Neural cell (in vitro differentiated cells): Measurements from ENCODE around the gene CYB5A.

Source experiments
- EP300 ChIP-seq: fragments of 450-650 bp; conservative IDR thresholded peaks from 2 replicates; pipeline ENCODE4 v1.6.1; 2014; ENCODE audit warnings: antibody characterized with exemption, mild to moderate bottlenecking, moderate library complexity; ENCODE audit not compliant: poor library complexity, severe bottlenecking
- EZH2 ChIP-seq: fragments of 200-600, 300-800 bp; shearing (Covaris generic), sonication (generic); IDR thresholded peaks from 2 replicates; pipeline ENCODE4 v1.6.1; 2014; ENCODE audit warnings: antibody characterized with exemption, low read length, borderline replicate concordance, mild to moderate bottlenecking; ENCODE audit not compliant: insufficient read depth, poor library complexity, severe bottlenecking
- MXI1 ChIP-seq: fragments of 450-650 bp; conservative IDR thresholded peaks from 2 replicates; pipeline ENCODE4 v1.6.1; 2014; ENCODE audit warnings: antibody characterized with exemption, mild to moderate bottlenecking; ENCODE audit not compliant: poor library complexity, severe bottlenecking
- POLR2AphosphoS5 ChIP-seq: IDR thresholded peaks from 2 replicates; pipeline ENCODE4 v1.6.1; 2012
- RAD21 ChIP-seq: fragments of 450-650 bp; conservative IDR thresholded peaks from 2 replicates; pipeline ENCODE4 v1.6.1; 2014; ENCODE audit warnings: antibody characterized with exemption, mild to moderate bottlenecking, moderate library complexity
- SMC3 ChIP-seq: fragments of 450-650 bp; conservative IDR thresholded peaks from 2 replicates; pipeline ENCODE4 v1.6.1; 2014; ENCODE audit warnings: antibody characterized with exemption, mild to moderate bottlenecking, moderate library complexity; ENCODE audit not compliant: poor library complexity
- TAF1 ChIP-seq: IDR thresholded peaks from 2 replicates; pipeline ENCODE4 v1.6.1; 2012; ENCODE audit warnings: low read depth
- TF ChIP-seq, protein P1 (sequence below): fragments of 450-650 bp; IDR thresholded peaks from 2 replicates; pipeline ENCODE4 v1.5.1; 2014; ENCODE audit warnings: antibody characterized with exemption, mild to moderate bottlenecking, moderate library complexity; ENCODE audit not compliant: poor library complexity, severe bottlenecking
- TF ChIP-seq, protein P2 (sequence below): IDR thresholded peaks from 2 replicates; pipeline ENCODE4 v1.6.1; 2012; ENCODE audit warnings: borderline replicate concordance

DNA sequence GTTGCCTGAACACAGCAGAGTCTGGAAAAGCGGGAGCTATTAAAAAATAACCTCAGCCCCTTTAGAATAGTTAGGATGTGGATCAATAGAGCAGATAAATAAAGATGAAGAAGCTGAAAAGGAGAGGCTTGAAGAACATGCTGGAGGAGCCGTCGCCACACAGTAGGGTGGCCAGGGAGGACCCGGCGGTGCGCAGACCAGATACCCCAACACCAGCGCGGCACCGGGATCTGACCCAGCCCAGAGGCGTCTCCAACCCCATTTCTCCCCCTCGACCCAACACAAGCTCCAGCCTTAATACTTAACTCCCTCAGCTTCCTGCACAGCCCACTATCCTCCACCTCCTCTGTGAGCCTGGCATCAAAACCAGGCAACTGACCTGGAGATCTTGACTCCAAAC lies 16.0 kb downstream of the CYB5A start:
- TF ChIP-seq POLR2AphosphoS5 (no peak), TAF1 (no peak), EP300 (no peak), RAD21 (no peak), EZH2 (no peak), MXI1 (no peak), SMC3 (no peak)
- TF ChIP-seq, protein P1, sequence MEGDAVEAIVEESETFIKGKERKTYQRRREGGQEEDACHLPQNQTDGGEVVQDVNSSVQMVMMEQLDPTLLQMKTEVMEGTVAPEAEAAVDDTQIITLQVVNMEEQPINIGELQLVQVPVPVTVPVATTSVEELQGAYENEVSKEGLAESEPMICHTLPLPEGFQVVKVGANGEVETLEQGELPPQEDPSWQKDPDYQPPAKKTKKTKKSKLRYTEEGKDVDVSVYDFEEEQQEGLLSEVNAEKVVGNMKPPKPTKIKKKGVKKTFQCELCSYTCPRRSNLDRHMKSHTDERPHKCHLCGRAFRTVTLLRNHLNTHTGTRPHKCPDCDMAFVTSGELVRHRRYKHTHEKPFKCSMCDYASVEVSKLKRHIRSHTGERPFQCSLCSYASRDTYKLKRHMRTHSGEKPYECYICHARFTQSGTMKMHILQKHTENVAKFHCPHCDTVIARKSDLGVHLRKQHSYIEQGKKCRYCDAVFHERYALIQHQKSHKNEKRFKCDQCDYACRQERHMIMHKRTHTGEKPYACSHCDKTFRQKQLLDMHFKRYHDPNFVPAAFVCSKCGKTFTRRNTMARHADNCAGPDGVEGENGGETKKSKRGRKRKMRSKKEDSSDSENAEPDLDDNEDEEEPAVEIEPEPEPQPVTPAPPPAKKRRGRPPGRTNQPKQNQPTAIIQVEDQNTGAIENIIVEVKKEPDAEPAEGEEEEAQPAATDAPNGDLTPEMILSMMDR = no peak
- TF ChIP-seq, protein P2, sequence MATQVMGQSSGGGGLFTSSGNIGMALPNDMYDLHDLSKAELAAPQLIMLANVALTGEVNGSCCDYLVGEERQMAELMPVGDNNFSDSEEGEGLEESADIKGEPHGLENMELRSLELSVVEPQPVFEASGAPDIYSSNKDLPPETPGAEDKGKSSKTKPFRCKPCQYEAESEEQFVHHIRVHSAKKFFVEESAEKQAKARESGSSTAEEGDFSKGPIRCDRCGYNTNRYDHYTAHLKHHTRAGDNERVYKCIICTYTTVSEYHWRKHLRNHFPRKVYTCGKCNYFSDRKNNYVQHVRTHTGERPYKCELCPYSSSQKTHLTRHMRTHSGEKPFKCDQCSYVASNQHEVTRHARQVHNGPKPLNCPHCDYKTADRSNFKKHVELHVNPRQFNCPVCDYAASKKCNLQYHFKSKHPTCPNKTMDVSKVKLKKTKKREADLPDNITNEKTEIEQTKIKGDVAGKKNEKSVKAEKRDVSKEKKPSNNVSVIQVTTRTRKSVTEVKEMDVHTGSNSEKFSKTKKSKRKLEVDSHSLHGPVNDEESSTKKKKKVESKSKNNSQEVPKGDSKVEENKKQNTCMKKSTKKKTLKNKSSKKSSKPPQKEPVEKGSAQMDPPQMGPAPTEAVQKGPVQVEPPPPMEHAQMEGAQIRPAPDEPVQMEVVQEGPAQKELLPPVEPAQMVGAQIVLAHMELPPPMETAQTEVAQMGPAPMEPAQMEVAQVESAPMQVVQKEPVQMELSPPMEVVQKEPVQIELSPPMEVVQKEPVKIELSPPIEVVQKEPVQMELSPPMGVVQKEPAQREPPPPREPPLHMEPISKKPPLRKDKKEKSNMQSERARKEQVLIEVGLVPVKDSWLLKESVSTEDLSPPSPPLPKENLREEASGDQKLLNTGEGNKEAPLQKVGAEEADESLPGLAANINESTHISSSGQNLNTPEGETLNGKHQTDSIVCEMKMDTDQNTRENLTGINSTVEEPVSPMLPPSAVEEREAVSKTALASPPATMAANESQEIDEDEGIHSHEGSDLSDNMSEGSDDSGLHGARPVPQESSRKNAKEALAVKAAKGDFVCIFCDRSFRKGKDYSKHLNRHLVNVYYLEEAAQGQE = no peak
